Fibroblast of upper back skin (primary cell): Measurements from ENCODE around the gene STK10.

Source experiments
- DNase-seq: peaks from one replicate; pipeline ENCODE4 v3.0.0-alpha.2; 2013

The STK10 gene

GRCh38 chr5:172005708-172006320 is 182.2 kb downstream of the STK10 start:
- no peak for DNase-seq

GRCh38 chr5:172004824-172005237 is 183.2 kb downstream of the STK10 start:
- no peak for DNase-seq

- DNase-seq: no peak
These were observed 184.3 kb downstream of the STK10 start for GRCh38 chr5:172003746-172004145.

GRCh38 chr5:172002840-172003512 is 185.0 kb downstream of the STK10 start:
- DNase-seq: no peak

- DNase-seq: no peak
These were observed 185.7 kb downstream of the STK10 start for GRCh38 chr5:172002310-172002709.

GRCh38 chr5:171999877-172000276 is 188.1 kb downstream of the STK10 start:
- DNase-seq: no peak

- no peak for DNase-seq
These were observed 188.9 kb downstream of the STK10 start for GRCh38 chr5:171999100-171999499.

GRCh38 chr5:171997011-171997410 is 191.0 kb downstream of the STK10 start:
- no peak for DNase-seq

- no peak for DNase-seq
These were observed 195.2 kb downstream of the STK10 start for GRCh38 chr5:171992813-171993212.

- DNase-seq: no peak
These were observed 195.7 kb downstream of the STK10 start for GRCh38 chr5:171992305-171992704.
